Subcutaneous adipose tissue (tissue), 4 donors: Measurements from ENCODE around the gene FSTL4. TPM values are rescaled to one million over a fixed set of nuclear protein-coding genes. Genes with fewer than 3 reads are reported as not detected.

Experiments
- CTCF ChIP-seq: fragments of 450-650 bp; IDR thresholded peaks from one replicate; pipeline ENCODE4 v1.5.1; 2016; ENCODE audit warnings: low read depth, mild to moderate bottlenecking, control low read depth, antibody characterized with exemption, moderate library complexity
- total RNA-seq, 4 donors: library from RNA; depleted of rRNA; stranded (reverse); fragments of >200 nt; gene quantifications; one replicate each; pipeline ENCODE4 v1.1.0, GENCODE V29; 2016

FSTL4 gene
- total RNA-seq, 4 donors from 2014 or later, result not detected

GRCh38 chr5:133265720-133266526, 346.4 kb downstream of the FSTL4 start:
- TF ChIP-seq CTCF, result no peak

GRCh38 chr5:133265257-133265656, 347.1 kb downstream of the FSTL4 start:
- no peak for TF ChIP-seq CTCF

DNA sequence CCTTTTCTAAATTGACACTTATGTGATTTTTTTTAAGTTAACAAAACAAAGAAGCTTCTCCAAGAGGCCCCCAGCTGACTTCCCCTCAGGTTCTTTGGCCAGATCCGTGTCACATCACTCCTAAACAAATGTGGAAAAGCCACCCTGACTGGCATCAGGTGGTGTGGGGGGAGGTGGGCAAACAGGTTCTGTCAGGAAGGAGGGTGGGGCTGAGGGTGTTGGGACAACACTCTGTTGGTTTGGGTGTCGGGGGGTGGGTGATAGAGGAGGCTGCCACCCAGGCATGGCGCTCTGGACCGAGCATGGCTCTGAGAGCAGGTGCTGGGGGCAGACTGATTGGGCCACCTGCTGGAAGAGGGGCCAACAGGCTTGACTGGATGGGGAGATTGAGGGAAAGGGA, 349.7 kb downstream of the FSTL4 start:
- TF ChIP-seq CTCF, result no peak

GRCh38 chr5:133261993-133262392, 350.3 kb downstream of the FSTL4 start:
- no peak for TF ChIP-seq CTCF

DNA sequence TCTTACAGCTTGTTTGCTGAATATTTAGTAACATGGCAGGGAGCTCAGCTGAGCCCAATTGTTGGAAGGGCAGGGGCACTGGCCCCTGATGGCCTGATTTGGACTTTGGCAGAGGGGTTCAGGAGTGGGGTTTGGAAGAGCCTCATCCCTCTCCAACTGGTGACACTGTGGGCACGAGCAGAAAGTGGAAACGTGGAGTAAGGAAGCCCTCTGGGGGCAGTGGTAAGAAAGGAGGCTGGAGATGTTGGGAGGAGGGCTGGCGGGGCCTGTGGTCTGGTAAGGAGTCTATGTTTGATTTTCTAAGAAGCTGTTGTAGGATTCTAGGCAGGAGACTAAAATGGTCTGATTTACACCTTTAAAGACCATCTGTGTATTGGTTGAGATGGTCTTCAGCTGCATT, 351.6 kb downstream of the FSTL4 start:
- TF ChIP-seq CTCF, result no peak

GRCh38 chr5:133259199-133259997, 352.9 kb downstream of the FSTL4 start:
- no peak for TF ChIP-seq CTCF

GRCh38 chr5:133257977-133258376, 354.4 kb downstream of the FSTL4 start:
- no peak for TF ChIP-seq CTCF
